ENCODE results near the gene FOXP1.

DNA sequence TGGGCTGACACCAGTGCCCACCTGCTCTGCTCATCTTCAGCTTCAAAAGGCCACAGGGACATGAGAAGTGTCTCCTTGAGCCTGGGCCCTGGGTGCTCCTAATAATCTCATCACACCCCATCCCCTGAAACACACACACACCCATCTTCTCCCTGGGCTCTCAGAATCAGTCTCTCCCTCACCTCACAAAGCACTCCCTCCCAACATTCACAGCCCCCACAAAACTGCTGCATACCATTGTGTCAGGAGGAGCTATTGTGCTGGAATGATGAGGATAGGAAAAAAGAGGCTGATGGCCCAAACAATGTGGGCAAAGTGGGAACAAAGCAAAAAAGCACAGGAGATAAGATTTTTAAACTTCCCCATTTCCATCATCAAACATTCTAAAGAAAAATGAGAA is 16.8 kb downstream of the FOXP1 start:
- TF ChIP-seq, protein P1, sequence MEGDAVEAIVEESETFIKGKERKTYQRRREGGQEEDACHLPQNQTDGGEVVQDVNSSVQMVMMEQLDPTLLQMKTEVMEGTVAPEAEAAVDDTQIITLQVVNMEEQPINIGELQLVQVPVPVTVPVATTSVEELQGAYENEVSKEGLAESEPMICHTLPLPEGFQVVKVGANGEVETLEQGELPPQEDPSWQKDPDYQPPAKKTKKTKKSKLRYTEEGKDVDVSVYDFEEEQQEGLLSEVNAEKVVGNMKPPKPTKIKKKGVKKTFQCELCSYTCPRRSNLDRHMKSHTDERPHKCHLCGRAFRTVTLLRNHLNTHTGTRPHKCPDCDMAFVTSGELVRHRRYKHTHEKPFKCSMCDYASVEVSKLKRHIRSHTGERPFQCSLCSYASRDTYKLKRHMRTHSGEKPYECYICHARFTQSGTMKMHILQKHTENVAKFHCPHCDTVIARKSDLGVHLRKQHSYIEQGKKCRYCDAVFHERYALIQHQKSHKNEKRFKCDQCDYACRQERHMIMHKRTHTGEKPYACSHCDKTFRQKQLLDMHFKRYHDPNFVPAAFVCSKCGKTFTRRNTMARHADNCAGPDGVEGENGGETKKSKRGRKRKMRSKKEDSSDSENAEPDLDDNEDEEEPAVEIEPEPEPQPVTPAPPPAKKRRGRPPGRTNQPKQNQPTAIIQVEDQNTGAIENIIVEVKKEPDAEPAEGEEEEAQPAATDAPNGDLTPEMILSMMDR (IDR thresholded peaks at IDR 0.05) = no peak
- no peak for TF ChIP-seq POLR2AphosphoS5 (IDR thresholded peaks at IDR 0.05)
- TF ChIP-seq POLR2A (IDR thresholded peaks at IDR 0.05; ENCODE audit: low read depth) = no peak

Data from esophagus muscularis mucosa (tissue), 3 donors.